Stimulated activated CD8-positive, alpha-beta memory T cell treated with anti-CD3 and anti-CD28 coated beads, Interleukin-15, amount 100 ng/mL, for 24 hours (primary cell): Measurements from ENCODE around the gene APOO.

Experiments used
- DNase-seq: peaks from one replicate; pipeline ENCODE4 v3.0.0-alpha.2; 2020; ENCODE audit warnings: low read depth

Gene APOO

GRCh38 chrX:23817979-23818336 lies 89.8 kb downstream of the APOO start:
- no peak for DNase-seq

- no peak for DNase-seq
Observed at GRCh38 chrX:23816179-23816578, 91.6 kb downstream of the APOO start.

GRCh38 chrX:23815376-23815775 lies 92.4 kb downstream of the APOO start:
- no peak for DNase-seq

- DNase-seq: no peak
Observed at GRCh38 chrX:23813808-23814207, 93.9 kb downstream of the APOO start.

DNA sequence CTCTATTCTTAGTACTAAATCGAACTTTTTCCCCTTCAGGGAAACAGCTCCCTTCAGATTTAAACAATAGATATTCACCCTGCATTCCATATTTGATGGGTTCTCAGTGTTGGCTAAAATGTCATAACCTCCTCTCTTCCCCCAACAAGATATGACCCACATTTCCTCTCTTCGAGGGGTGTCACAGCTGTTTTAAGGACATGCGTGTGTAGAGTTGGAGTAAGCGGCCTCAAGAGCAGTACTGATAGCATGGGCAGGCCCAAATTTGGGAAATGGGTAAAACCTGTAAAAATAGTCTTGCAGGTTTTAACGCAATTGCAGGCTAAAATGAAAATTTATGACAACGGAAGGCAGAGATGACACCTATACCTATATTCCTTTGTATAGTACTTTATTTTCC lies 96.1 kb downstream of the APOO start:
- no peak for DNase-seq

DNA sequence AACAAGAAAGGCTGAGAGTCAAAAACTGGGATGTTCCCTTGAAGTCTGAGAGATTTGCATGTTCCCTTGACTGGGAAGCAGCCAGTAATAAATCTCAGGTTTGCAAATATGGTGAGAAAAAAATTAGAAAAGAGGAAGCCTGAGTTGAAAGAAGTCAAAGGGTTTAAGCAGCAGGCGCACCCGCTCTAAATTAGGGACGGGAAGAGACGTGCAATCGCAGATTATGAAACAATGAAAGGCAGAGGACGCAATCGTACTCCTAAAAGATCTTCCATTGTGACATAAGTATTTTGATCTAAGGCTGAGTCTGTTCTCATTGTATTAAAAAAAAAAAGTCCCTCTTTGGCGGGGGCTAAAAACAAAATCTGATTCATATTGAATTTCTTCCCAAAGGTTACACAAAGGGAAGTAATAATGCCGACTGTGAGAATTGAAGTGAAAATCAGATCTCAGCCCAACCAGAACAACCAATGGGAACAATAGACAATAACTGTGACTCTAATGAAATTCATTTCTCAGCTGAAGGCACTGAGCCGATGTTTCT lies 96.6 kb downstream of the APOO start:
- DNase-seq: no peak

DNA sequence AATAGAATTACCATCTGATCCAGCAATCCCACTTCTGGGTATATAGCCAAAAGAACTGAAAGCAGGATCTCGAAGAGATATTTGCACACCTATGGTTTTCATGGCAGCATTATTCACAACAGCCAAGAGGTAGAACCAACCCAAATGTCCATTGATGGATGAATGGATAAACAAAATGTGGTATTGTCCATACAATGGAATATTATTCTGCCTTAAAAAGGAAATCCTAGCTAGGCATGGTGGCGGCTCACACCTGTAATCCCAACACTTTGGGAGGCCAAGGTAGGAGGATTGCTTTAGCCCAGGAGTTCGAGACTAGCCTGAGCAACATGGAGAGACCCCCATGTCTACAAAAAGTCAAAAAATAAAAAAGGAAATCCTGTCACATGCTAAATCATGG lies 97.5 kb downstream of the APOO start:
- no peak for DNase-seq

GRCh38 chrX:23805389-23805788 lies 102.3 kb downstream of the APOO start:
- DNase-seq: no peak

DNA sequence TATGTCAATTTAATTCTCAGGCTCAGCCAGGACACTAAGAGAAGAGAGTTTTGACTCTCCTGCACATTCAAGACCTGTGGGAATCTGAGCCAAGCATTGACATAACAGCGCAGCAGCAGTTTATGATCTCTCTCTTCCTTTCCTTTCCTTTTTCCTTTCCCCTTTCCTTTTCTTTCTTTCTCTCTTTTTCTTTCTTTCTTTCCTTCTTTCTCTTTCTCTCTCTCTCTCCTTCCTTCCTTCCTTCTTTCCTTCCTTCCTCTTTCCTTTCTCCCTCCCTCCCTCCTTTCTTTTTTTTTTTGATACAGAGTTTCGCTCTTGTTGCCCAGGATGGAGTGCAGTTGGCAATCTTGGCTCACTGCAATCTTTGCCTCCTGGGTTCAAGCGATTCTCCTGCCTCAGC lies 103.2 kb downstream of the APOO start:
- no peak for DNase-seq

GRCh38 chrX:23803931-23804381 lies 103.8 kb downstream of the APOO start:
- DNase-seq: no peak

DNA sequence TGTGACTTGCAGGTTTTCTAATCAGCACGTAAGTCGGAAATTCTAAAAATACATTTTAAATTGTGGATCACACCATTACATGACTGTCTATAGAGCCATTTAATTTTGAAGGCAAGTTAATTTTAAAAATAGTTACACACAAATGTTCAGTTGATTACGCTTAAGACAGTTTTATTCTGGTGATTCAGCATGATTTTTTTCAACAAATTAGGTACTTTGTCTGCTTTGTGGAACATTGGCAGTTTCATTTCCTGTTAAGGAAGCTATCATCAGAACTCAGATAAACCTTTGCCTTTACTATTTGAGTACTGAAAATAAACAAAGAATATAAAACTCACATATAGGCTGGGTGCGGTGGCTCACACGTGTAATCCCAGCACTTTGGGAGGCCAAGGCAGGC lies 105.3 kb downstream of the APOO start:
- no peak for DNase-seq

- no peak for DNase-seq
Observed at GRCh38 chrX:23799469-23800065, 108.2 kb downstream of the APOO start.

DNA sequence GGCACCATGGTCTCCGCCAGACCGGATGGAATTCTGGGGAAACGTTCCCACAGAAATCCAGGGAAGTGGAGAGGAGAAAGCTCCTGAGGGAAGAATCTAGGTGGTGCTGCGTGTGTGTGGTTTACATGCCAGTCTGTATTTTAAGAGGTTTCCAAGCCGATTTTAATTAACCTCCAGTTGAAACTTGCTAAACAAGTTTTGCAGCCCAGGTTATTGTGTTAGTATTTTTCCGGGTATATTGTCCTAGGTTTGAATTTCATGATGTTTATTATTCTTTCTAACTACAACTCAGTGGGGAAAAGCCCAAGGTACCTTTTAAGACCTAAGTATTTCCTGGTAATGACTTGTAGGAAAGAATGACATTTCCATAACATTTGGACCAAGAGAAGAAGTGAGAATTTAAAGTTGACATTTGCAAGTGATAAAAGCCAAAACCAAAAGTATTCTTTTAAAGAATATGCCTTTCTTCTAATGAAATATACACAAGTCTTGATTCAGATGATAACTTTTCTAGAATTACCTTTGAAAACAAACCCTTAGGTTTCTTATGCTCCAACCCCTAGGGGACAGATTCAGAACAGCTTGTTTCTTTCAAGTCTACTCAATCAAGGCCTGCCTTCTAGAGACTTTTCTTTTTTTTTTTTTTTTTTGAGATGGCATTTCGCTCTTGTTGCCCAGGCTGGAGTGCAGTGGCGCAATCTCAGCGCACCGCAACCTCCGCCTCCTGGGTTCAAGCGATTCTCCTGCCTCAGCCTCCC lies 110.2 kb downstream of the APOO start:
- DNase-seq: no peak

- DNase-seq: no peak
Observed at GRCh38 chrX:23795221-23795620, 112.5 kb downstream of the APOO start.

DNA sequence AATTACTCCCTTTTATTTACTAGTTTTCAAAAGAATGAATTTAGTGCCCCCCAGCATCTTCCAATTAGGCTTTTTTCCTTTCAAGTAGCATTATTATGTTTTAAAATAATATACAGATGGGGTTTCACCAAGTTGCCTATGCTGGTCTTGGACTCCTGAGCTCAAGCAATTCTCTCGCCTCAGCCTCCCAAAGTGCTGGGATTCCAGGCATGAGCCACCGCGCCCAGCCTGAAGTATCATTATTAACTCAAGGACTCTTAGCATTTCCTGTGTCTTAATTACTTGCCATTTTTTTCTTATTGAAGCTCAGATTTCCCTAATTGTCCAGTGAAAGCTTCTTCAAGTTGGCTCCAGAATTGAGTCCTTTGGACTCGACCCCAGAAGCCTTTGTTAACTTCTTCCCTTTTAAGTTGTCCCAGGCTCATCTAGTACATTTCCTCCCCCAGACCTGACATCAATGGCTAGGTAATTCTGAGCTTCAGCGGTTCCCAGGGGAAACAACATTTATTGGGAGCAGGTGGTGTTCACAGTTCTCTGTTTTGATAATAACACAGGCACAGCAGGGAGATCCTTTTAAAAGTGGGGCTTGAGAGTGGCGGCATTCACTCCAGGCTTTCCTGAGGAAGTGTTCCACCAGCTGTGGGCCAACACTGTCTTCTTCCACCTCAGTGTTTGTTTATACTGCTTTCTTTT lies 114.7 kb downstream of the APOO start:
- DNase-seq: no peak

DNA sequence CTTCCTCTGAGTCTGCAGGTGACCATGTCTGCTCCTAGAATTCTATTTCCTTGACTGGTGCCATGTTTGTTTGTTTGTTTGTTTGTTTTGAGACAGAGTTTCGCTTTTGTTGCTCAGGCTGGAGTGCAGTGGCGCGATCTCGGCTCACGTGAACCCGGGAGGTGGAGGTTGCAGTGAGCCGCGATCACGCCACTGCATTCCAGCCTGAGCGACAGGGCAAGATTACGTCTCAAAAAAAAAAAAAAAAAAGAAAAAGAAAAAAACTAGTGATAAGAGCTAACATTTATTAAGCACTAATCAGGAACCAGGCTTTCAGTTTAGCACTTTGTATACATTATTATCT lies 117.6 kb downstream of the APOO start:
- DNase-seq: no peak

- DNase-seq: no peak
Observed at GRCh38 chrX:23789386-23790154, 118.2 kb downstream of the APOO start.

GRCh38 chrX:23788946-23789345 lies 118.8 kb downstream of the APOO start:
- DNase-seq: no peak

- no peak for DNase-seq
Observed at GRCh38 chrX:23788521-23788920, 119.2 kb downstream of the APOO start.

DNA sequence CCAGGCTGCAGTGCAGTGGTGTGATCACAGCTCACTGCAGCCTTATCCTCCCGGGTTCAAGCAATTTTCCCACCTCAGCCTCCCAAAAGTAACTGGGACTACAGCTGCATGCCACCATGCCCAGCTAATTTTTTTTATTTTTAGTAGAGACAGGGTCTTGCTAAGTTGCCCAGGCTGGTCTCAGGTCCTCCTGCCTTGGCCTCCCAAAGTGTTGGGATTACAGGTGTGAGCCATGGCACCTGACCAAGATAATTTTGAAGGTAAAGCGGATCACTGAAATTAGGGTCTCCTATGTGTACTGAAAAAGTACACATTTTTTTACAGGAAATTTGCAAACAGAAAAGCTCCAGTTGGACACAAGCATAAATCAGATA lies 120.0 kb downstream of the APOO start:
- DNase-seq: no peak

- DNase-seq: no peak
Observed at GRCh38 chrX:23786268-23786815, 121.4 kb downstream of the APOO start.

DNA sequence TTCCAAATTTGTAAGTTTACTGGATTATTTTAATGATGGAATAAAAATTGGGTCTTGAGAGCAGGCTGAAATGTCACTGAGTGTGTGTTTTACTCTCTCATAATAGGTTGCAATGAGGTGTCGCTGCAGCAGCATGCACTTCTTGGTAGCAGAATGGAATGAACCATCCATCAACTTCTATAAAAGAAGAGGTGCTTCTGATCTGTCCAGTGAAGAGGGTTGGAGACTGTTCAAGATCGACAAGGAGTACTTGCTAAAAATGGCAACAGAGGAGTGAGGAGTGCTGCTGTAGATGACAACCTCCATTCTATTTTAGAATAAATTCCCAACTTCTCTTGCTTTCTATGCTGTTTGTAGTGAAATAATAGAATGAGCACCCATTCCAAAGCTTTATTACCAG lies 122.2 kb downstream of the APOO start:
- no peak for DNase-seq
